GM11168 (cell line): Measurements from ENCODE around the gene PPP1R13B.

Experiments
- in situ Hi-C: fragments of 300-500 bp; cut with MboI; formaldehyde crosslinking; loops from one replicate; pipeline ENCODE4 v1.12.0; 2022; ENCODE audit warnings: low sequenced_read_pairs; ENCODE audit not compliant: unreplicated experiment

Gene PPP1R13B

GRCh38 chr14:103881268-103882201, 34.2 kb upstream of the PPP1R13B start:
- in situ Hi-C loops, result no loop called here

DNA sequence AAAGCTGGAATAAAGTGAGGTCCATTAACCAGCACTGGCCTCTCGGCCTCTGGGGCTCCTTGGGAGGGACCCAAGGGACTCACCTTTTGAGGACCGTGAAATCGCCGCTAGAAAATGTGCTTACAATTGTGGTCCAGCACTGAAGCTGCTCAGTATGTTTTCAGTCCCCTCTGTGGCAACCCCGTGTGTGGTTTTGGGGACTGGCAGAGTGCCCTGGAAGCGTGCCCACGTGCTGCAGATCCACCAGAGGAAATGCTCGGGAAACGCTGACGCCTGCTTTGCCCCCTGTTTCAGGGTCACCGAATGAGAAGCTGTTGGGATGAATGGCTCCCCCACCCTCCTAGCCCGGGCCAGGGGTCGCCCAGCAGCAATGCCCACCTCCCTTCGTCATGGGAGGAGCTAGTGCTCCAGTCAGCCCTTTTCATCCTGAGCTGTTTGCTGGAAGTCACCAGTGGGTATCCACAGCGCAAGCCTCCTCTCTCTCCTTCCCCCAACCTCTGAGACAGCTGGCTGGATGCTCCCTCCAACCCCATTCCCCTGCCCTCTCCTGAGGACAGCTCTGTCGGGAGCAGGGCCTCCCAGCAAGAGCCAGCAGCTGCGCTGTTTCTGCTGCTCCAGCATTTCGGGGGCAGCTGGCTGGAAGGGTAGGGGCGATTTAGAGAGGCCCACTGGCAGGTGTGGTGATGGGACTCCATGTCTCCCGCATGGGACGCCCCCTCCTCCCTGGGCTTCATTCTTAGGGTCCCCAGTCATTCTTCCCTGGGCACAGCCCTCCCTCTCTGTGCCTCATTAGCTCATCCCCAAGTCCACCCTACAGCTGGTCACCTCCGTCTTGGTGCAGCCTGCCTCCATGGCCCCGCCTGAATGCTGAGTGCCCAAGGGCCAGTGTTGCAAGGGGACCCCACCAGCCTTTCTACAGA, 33.2 kb upstream of the PPP1R13B start:
- in situ Hi-C loops, result no loop called here

- in situ Hi-C loops, result no loop called here
These were observed 32.4 kb upstream of the PPP1R13B start for GRCh38 chr14:103879570-103880347.

- in situ Hi-C loops, result no loop called here
These were observed 31.8 kb upstream of the PPP1R13B start for GRCh38 chr14:103879118-103879569.

DNA sequence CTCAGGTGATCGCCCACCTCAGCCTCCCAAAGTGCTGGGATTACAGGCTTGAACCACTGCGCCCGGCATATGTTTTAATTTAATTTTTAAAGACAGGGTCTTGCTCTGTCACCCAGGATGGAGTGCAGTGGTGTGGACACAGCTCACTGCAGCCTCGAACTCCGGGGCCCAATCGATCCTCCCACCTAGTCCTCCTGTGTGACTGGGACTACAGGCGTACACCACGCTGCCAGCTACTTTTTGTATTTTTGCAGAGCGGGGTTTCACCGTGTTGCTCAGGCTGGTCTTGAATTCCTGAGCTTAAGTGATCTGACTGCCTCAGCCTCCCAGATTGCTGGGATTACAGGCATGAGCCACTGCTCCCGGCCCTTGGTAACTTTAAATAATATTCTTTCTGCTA, 30.8 kb upstream of the PPP1R13B start:
- in situ Hi-C loops, result no loop called here

DNA sequence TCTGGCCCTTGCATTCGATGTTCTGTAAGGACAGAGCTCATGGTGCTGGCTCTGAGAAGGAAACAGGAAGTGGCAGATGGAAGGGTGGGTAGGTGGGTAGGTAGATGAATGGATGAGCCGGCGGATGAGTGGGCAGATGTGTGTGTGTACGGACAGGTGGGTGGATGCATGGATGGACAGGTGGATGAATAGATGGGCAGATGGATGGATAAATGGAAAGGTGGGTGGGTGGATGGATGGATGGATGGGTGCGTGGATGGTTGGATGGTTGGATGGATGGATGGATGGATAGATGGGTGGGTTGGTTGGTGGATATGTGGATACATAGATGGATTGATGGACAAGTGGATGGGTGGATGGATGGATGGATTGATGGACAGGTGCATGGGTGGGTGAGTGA, 27.6 kb upstream of the PPP1R13B start:
- in situ Hi-C loops, result no loop called here

- in situ Hi-C loops, result no loop called here
These were observed 25.2 kb upstream of the PPP1R13B start for GRCh38 chr14:103872481-103873113.

DNA sequence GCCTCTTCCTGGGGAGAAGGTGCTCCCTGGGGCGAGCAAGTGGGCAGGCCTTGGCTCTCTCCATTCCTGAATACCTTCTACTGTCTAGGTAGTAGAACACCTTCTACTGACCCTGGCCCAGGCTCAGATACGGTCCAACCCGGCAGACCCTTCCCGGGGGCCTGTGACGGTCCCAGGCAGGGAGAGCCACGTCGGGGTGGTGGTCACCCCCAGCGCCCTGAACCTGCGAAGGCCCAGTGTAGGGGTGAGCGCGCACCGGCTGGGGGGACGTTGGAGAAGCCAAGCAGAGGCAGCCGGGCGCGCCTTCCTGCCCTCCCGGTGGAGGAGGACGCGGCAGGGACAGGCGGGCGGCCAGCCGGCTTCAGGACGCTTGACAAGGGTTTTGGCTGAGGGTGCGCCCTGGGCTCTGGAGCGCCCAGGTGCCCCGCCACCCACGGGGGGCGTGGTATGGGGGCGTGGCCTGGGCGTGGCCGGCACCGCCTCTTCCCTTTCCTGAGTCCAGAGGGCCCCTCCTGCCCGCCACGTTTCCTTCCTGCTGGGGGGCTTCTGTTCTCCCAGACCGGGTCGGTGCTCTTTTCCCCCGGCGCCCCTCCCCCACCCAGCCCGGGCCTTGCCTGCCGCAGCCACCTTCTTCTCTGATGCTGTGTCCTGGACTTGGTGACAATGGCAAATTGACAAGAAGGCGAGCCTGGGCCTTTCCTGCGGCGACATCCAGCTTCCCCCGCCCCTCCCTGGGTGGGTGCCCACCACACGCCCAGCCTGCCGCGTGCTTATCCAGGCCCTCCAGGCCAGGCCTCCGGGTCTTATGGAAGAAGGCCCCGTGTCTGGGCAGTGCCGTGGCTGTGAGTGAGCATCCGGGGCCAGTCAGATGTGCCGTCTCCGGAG, 24.5 kb upstream of the PPP1R13B start:
- in situ Hi-C loops, result no loop called here

- in situ Hi-C loops, result no loop called here
These were observed 23.7 kb upstream of the PPP1R13B start for GRCh38 chr14:103870891-103871595.

GRCh38 chr14:103870144-103870876, 22.9 kb upstream of the PPP1R13B start:
- in situ Hi-C loops, result no loop called here

DNA sequence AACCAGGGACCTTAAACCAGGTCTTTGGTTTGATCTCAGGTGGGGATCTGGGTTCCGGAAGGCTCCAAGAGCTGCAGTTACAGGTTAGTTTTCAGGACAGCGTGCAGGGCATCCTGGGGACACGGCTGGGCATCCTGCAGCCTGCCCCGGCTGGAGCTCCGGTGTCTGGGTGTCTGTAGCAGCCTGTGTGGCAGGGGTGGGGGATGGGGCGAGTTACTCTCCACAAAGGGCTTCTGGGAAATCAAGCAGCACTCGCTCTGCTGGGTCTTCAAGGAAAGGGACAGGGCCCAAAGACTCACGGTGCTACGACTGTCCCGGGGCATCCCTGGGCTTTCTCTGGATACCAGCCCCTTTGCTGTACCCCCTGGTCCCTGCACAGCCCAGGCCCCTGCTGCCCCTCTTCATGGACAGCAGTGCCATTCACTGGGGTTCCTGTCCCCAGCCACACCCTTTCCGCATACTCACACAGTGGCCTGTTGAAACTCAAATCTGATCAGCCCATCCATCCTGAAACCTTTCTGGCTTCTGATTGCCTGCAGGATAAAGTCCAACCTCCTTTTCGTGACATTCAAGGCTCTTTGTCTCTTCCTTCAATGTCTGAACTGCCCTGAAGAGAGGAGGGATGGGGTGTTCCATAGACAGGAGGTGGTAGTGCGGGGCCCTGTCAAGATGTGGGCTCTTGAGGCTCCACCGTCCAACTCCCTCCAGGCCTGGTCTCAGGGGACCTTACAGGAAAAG, 22.2 kb upstream of the PPP1R13B start:
- in situ Hi-C loops, result no loop called here

DNA sequence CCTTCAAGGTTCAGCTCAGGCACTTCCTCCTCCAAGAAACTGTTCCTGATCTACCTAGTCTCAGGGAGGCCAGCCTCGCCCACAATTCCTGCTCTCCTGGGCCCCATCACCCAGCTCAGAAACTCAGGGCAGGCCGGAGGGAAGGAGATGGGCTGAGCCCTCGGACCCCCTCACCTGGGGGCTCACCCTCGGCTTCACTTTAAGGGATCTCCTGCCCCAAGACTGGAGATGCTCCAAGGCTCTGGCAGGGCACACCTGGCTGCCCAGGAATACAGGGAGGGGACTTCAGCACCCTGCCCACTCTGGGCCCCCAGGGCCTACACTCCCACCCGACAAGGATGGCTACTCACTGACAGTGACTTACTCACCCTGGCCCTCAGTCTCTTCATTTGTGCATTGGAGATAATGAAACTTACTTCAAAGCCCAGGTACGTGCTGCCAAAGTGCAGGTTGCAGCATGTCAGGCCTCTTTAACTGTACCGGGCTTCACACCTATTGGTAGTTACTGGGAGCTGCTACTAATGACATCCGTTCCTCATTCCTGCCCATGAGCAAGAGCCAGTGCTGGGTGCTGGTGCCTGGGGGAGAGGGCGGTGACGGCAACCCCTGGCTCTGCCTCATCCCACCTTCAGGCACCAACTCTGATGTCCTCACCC, 21.0 kb upstream of the PPP1R13B start:
- in situ Hi-C loops, result no loop called here

GRCh38 chr14:103867523-103867953, 20.2 kb upstream of the PPP1R13B start:
- in situ Hi-C loops, result no loop called here

DNA sequence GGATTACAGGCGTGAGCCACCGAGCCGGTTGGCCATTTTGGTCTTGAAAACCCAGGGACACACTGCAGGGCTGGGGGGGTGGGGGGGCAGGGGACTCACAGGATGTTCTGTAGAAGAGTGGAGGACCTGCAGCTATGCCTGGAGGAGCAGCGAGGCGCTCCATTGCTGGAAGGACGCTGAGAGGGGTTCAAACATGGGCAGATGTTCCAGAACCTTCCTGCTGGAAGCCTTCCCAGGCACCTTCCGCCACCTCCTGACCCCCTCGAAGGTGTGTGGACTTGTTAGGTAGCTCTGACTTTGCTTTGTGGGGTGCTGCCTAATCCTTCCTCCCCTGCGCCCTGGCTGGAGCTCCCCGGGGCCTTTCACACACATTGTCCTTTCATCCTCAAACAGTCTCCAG, 19.6 kb upstream of the PPP1R13B start:
- in situ Hi-C loops, result no loop called here

DNA sequence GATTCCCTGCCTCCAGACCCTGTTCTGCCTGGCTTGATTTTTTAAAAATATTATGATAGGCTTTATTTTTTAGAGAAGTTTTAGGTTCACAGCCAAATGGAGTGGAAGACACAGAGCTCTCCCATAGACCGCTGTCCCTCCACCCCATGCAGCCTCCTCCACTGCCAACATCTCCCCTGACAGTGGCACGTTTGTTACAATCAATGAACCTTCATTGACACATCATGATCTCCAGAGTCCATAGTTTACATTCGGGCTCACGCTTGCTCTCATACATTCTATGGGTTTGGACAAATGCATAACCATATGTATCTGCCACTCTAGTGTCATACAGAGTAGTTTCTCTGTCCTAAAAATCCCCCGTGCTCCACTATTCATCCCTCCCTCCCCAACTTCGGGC, 15.9 kb upstream of the PPP1R13B start:
- in situ Hi-C loops, result no loop called here

DNA sequence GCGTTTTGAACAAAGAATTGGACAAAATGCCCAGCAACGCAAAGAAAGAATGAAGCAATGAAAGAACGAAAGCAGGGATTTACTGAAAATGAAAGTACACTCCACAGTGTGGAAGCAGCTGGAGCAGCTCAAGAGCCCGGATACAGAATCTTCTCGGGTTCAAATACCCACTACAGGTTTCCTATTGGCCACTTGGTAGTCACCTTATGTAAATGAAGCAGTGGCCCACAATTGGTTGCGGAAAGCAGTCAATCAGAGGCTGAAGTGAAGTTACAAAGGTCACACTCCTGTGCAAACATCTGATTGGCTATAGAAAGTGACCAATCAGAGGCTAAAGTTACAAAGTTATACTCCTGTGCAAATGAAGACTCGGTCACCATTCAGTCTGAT, 15.0 kb upstream of the PPP1R13B start:
- in situ Hi-C loops, result no loop called here
